H9 (cell line): ENCODE measurements around the gene ZNF467. TPM values are rescaled to one million over a fixed set of nuclear protein-coding genes. Genes with fewer than 3 reads are reported as not detected.

ENCODE experiments used
- DNase-seq: peaks from one replicate; pipeline ENCODE4 v3.0.0-alpha.2; 2017
- H2AFZ ChIP-seq: one replicate; pipeline ENCODE4 v1.6.1; 2013; ENCODE audit warnings: mild to moderate bottlenecking, low read length, control low read depth, moderate library complexity
- H2AK5ac ChIP-seq: 2 replicates; pipeline ENCODE4 v1.6.1; 2013; ENCODE audit warnings: low read length, control low read depth, mixed read lengths; ENCODE audit not compliant: insufficient read length
- H2BK120ac ChIP-seq: one replicate; pipeline ENCODE4 v1.6.1; 2013; ENCODE audit warnings: low read depth, mild to moderate bottlenecking, low read length, control low read depth, inconsistent platforms; ENCODE audit not compliant: poor library complexity, severe bottlenecking
- H2BK12ac ChIP-seq: 2 replicates; pipeline ENCODE4 v1.6.1; 2013; ENCODE audit warnings: low read length, control low read depth, mixed read lengths, low read depth; ENCODE audit not compliant: insufficient read length
- H2BK15ac ChIP-seq: 2 replicates; pipeline ENCODE4 v1.6.1; 2013; ENCODE audit warnings: low read depth, low read length, control low read depth
- H2BK20ac ChIP-seq: one replicate; pipeline ENCODE4 v1.6.1; 2013; ENCODE audit warnings: low read depth, mild to moderate bottlenecking, low read length, control low read depth, inconsistent platforms; ENCODE audit not compliant: poor library complexity, severe bottlenecking
- H2BK5ac ChIP-seq: 2 replicates; pipeline ENCODE4 v1.6.1; 2013; ENCODE audit warnings: low read length, control low read depth, mixed read lengths; ENCODE audit not compliant: insufficient read length
- H3K14ac ChIP-seq: 2 replicates; pipeline ENCODE4 v1.6.1; 2013; ENCODE audit warnings: low read length, control low read depth; ENCODE audit not compliant: insufficient read depth
- H3K18ac ChIP-seq: 2 replicates; pipeline ENCODE4 v1.6.1; 2013; ENCODE audit warnings: low read depth, mild to moderate bottlenecking, mixed read lengths, low read length, control low read depth; ENCODE audit not compliant: insufficient read length
- H3K23ac ChIP-seq: 2 replicates; pipeline ENCODE4 v1.6.1; 2013; ENCODE audit warnings: low read length, control low read depth, mixed read lengths, low read depth; ENCODE audit not compliant: insufficient read length
- H3K23me2 ChIP-seq: 2 replicates; pipeline ENCODE4 v1.6.1; 2013; ENCODE audit warnings: low read depth, mild to moderate bottlenecking, mixed read lengths, low read length, control low read depth; ENCODE audit not compliant: insufficient read length, poor library complexity, severe bottlenecking
- H3K27ac ChIP-seq: 2 replicates; pipeline ENCODE4 v1.5.1; 2013; ENCODE audit warnings: low read length, control low read depth, mixed read lengths, low read depth; ENCODE audit not compliant: insufficient read length
- H3K27me3 ChIP-seq: 2 replicates; pipeline ENCODE4 v1.6.1; 2013; ENCODE audit warnings: low read length, control low read depth, inconsistent platforms; ENCODE audit not compliant: insufficient read depth
- H3K4ac ChIP-seq: 2 replicates; pipeline ENCODE4 v1.6.1; 2013; ENCODE audit warnings: low read depth, mild to moderate bottlenecking, control low read depth, inconsistent platforms, low read length, moderate library complexity
- H3K4me1 ChIP-seq: 2 replicates; pipeline ENCODE4 v1.6.1; 2013; ENCODE audit warnings: low read length, control low read depth, inconsistent platforms; ENCODE audit not compliant: insufficient read depth
- H3K4me2 ChIP-seq: 2 replicates; pipeline ENCODE4 v1.6.1; 2013; ENCODE audit warnings: low read length, control low read depth, mixed read lengths; ENCODE audit not compliant: insufficient read length, insufficient read depth
- H3K56ac ChIP-seq: 2 replicates; pipeline ENCODE4 v1.6.1; 2013; ENCODE audit warnings: low read depth, mild to moderate bottlenecking, mixed read lengths, low read length, control low read depth; ENCODE audit not compliant: insufficient read length
- H3K79me1 ChIP-seq: 2 replicates; pipeline ENCODE4 v1.6.1; 2013; ENCODE audit warnings: low read depth, mild to moderate bottlenecking, moderate library complexity, low read length, control low read depth, inconsistent platforms; ENCODE audit not compliant: insufficient read depth, poor library complexity, severe bottlenecking
- H3K79me2 ChIP-seq: 2 replicates; pipeline ENCODE4 v1.6.1; 2013; ENCODE audit warnings: low read length, control low read depth, inconsistent platforms; ENCODE audit not compliant: insufficient read depth
- H3K9ac ChIP-seq: 2 replicates; pipeline ENCODE4 v1.6.1; 2013; ENCODE audit warnings: low read length, control low read depth, mixed read lengths; ENCODE audit not compliant: insufficient read length; ENCODE audit errors: extremely low read depth
- H3K9me3 ChIP-seq: one replicate; pipeline ENCODE4 v1.6.1; 2013; ENCODE audit warnings: low read depth, low read length, inconsistent platforms; ENCODE audit not compliant: control insufficient read depth
- H3T11ph ChIP-seq: one replicate; pipeline ENCODE4 v1.6.1; 2013; ENCODE audit warnings: mild to moderate bottlenecking, low read length, control low read depth, inconsistent platforms
- H4K20me1 ChIP-seq: one replicate; pipeline ENCODE4 v1.6.1; 2013; ENCODE audit not compliant: control insufficient read depth, insufficient read length, insufficient read depth
- H4K5ac ChIP-seq: 2 replicates; pipeline ENCODE4 v1.6.1; 2013; ENCODE audit warnings: low read depth, mild to moderate bottlenecking, mixed read lengths, low read length, control low read depth; ENCODE audit not compliant: insufficient read length
- H4K8ac ChIP-seq: replicated peaks from 2 replicates; pipeline ENCODE4 v1.6.1; 2013; ENCODE audit warnings: low read length, control low read depth, mixed read lengths, low read depth; ENCODE audit not compliant: insufficient read length
- H4K91ac ChIP-seq: 2 replicates; pipeline ENCODE4 v1.6.1; 2013; ENCODE audit warnings: low read depth, mild to moderate bottlenecking, moderate library complexity, mixed read lengths, low read length, control low read depth; ENCODE audit not compliant: insufficient read length
- H3K27ac Mint-ChIP-seq, 3 experiments: 2 replicates in 2 of 3; 3 replicates in 1 of 3; pipeline ENCODE4 v1.8.0; 2020 to 2021; ENCODE audit warnings: mixed read lengths in 3 of 3, mild to moderate bottlenecking in 1 of 3, moderate library complexity in 1 of 3
- H3K27me3 Mint-ChIP-seq: 2 replicates; pipeline ENCODE4 v1.8.0; 2021; ENCODE audit warnings: low read depth, mild to moderate bottlenecking, moderate library complexity, mixed read lengths
- H3K36me3 Mint-ChIP-seq, 3 experiments: 2 replicates in 2 of 3; 3 replicates in 1 of 3; pipeline ENCODE4 v1.8.0; 2020 to 2021; ENCODE audit warnings: low read depth in 3 of 3, mixed read lengths in 3 of 3; ENCODE audit not compliant: insufficient read depth in 1 of 3
- H3K4me1 Mint-ChIP-seq, 2 experiments: 2 replicates each; pipeline ENCODE4 v1.8.0; 2020; ENCODE audit warnings: mixed read lengths in 2 of 2
- H3K4me3 Mint-ChIP-seq, 2 experiments: 2 replicates in 1 of 2; 3 replicates in 1 of 2; pipeline ENCODE4 v1.8.0; 2020 to 2021; ENCODE audit warnings: mild to moderate bottlenecking in 2 of 2, mixed read lengths in 2 of 2, moderate library complexity in 1 of 2
- H3K9me3 Mint-ChIP-seq, 2 experiments: 2 replicates in 1 of 2; 3 replicates in 1 of 2; pipeline ENCODE4 v1.8.0; 2020; ENCODE audit warnings: mild to moderate bottlenecking in 2 of 2, mixed read lengths in 2 of 2, moderate library complexity in 1 of 2
- CTCF ChIP-seq: fragments of 200-600 bp; sonication (generic); conservative IDR thresholded peaks from 3 replicates; pipeline ENCODE4 v1.8.0; 2021; ENCODE audit warnings: antibody characterized with exemption, mild to moderate bottlenecking
- WGBS: extraction: QIAGEN DNeasy Blood & Tissue Kit; methylation state at CpG from one replicate; pipeline ENCODE4 v1.1.7; 2013; ENCODE audit warnings: missing lambda C conversion rate, low lambda C conversion rate, mixed read lengths; ENCODE audit not compliant: insufficient read length; ENCODE audit errors: extremely low coverage; 5-methylcytosine and 5-hydroxymethylcytosine counted together
- long read RNA-seq: library from polyadenylated mRNA; unstranded; transcript quantifications from one replicate; pipeline ENCODE4 v2.0.0, GENCODE V29; 2020
- total RNA-seq: library from RNA; stranded (reverse); gene quantifications from 2 replicates; pipeline ENCODE4 v1.2.1, GENCODE V29; 2021

The ZNF467 gene
- total RNA-seq = 0.31 and 0.35 TPM in 2 replicates
- long read RNA-seq = 0 reads

- H3K79me2 ChIP-seq = no peaks in the 10 kb centered on the region
- H3K23ac ChIP-seq = no peak within 1 kb of the TSS
- H2BK15ac ChIP-seq = no peak within 1 kb of the TSS
- H3K4ac ChIP-seq = no peak within 1 kb of the TSS
- H2AFZ ChIP-seq = no peak within 1 kb of the TSS
- H2BK120ac ChIP-seq = no peak within 1 kb of the TSS
- no peak within 1 kb of the TSS for H2BK5ac ChIP-seq
- no peaks in the 10 kb centered on the region for H3K79me1 ChIP-seq
- peak within 1 kb of the TSS; percentile 61 to 89 for H3K4me3 Mint-ChIP-seq
- no peak within 1 kb of the TSS for H3K18ac ChIP-seq
- no peak within 1 kb of the TSS for H3K56ac ChIP-seq
- H3K9ac ChIP-seq = no peak within 1 kb of the TSS
- WGBS = no CpG with 5 or more reads among the region's 57 CpGs
- H4K8ac ChIP-seq = no peak within 1 kb of the TSS
- H4K91ac ChIP-seq = no peak within 1 kb of the TSS
- peak within 1 kb of the TSS; percentile 63 for H3K4me2 ChIP-seq
- peaks cover 37% of the 10 kb centered on the region for H3K27me3 ChIP-seq
- DNase-seq = no peak
- no peak within 1 kb of the TSS for H4K5ac ChIP-seq
- no peak within 1 kb of the TSS for H3K14ac ChIP-seq
- peaks cover 88% of the 10 kb centered on the region for H3K27me3 Mint-ChIP-seq
- H3K9me3 Mint-ChIP-seq = no peaks in the 10 kb centered on the region
- H3K36me3 Mint-ChIP-seq = no peaks in the 10 kb centered on the region
- H3K27ac Mint-ChIP-seq = no peak within 1 kb of the TSS; a peak in 1 of 7 replicates
- H3T11ph ChIP-seq = no peak within 1 kb of the TSS
- no peak for TF ChIP-seq CTCF
- H2AK5ac ChIP-seq = no peak within 1 kb of the TSS
- H3K4me1 Mint-ChIP-seq = peaks cover 6 to 24% of the 10 kb centered on the region in 2 experiments
- H3K4me1 ChIP-seq = no peaks in the 10 kb centered on the region
- H2BK20ac ChIP-seq = no peak within 1 kb of the TSS
- H4K20me1 ChIP-seq = no peaks in the 10 kb centered on the region
- H3K27ac ChIP-seq = no peak within 1 kb of the TSS
- peaks cover 15% of the 10 kb centered on the region for H3K23me2 ChIP-seq
- no peak within 1 kb of the TSS for H2BK12ac ChIP-seq
- no peaks in the 10 kb centered on the region for H3K9me3 ChIP-seq
Measured at GRCh38 chr7:149773446-149774236, at the start of gene ZNF467. Gene ZNF467, minus strand, starts transcription at chr7:149773588. Its CDS starts 2,556 bp downstream, at chr7:149771032.
